GM21737 (cell line): ENCODE data around the gene CCDC157.

Experiments used
- ATAC-seq: cut with Tn5 transposase; IDR thresholded peaks from one replicate; pipeline ENCODE4 v1.9.1; 2021; ENCODE audit warnings: mild to moderate bottlenecking, moderate library complexity; ENCODE audit not compliant: unreplicated experiment

The CCDC157 gene

GRCh38 chr22:30351226-30351625, 5.6 kb upstream of the CCDC157 start:
- ATAC-seq, result no peak

- ATAC-seq, result no peak
These were observed 2.2 kb upstream of the CCDC157 start for GRCh38 chr22:30354644-30355043.

GRCh38 chr22:30357236-30357570, 396 bp downstream of the CCDC157 start:
- ATAC-seq, result no peak

- ATAC-seq, result no peak
These were observed 926 bp downstream of the CCDC157 start for GRCh38 chr22:30357650-30358215.

- no peak for ATAC-seq
These were observed 1.7 kb downstream of the CCDC157 start for GRCh38 chr22:30358541-30358940.

- no peak for ATAC-seq
These were observed 5.3 kb downstream of the CCDC157 start for GRCh38 chr22:30361916-30362650.

GRCh38 chr22:30362651-30363281, 6.0 kb downstream of the CCDC157 start:
- no peak for ATAC-seq

GRCh38 chr22:30365891-30366290, 9.1 kb downstream of the CCDC157 start:
- ATAC-seq, result no peak

- ATAC-seq, result no peak
These were observed 11.6 kb downstream of the CCDC157 start for GRCh38 chr22:30368420-30368819.

- ATAC-seq, result no peak
These were observed 13.9 kb downstream of the CCDC157 start for GRCh38 chr22:30370641-30371230.

GRCh38 chr22:30371321-30371720, 14.5 kb downstream of the CCDC157 start:
- ATAC-seq, result no peak

- ATAC-seq, result no peak
These were observed 15.2 kb downstream of the CCDC157 start for GRCh38 chr22:30371981-30372380.

GRCh38 chr22:30372915-30373314, 16.1 kb downstream of the CCDC157 start:
- ATAC-seq, result no peak

GRCh38 chr22:30373331-30374325, 16.8 kb downstream of the CCDC157 start:
- no peak for ATAC-seq

- no peak for ATAC-seq
These were observed 18.6 kb downstream of the CCDC157 start for GRCh38 chr22:30375312-30375849.

GRCh38 chr22:30380011-30380410, 23.2 kb downstream of the CCDC157 start:
- no peak for ATAC-seq

GRCh38 chr22:30381264-30381663, 24.5 kb downstream of the CCDC157 start:
- no peak for ATAC-seq

- no peak for ATAC-seq
These were observed 25.5 kb downstream of the CCDC157 start for GRCh38 chr22:30382340-30382739.

- no peak for ATAC-seq
These were observed 26.3 kb downstream of the CCDC157 start for GRCh38 chr22:30383061-30383460.

GRCh38 chr22:30385942-30386341, 29.1 kb downstream of the CCDC157 start:
- no peak for ATAC-seq

GRCh38 chr22:30386608-30386959, 29.8 kb downstream of the CCDC157 start:
- no peak for ATAC-seq
